HuH-7 (cell line): ENCODE measurements around the gene C2CD3.

Experiments
- DNase-seq: peaks from one replicate; pipeline ENCODE4 v3.0.0; 2011; ENCODE audit warnings: low spot score

Gene C2CD3

GRCh38 chr11:74018331-74019005 is 152.3 kb downstream of the C2CD3 start:
- DNase-seq: peak; percentile 69

- DNase-seq: no peak
These were observed 153.2 kb downstream of the C2CD3 start for GRCh38 chr11:74017631-74018030.

GRCh38 chr11:74015919-74016684 is 154.7 kb downstream of the C2CD3 start:
- no peak for DNase-seq

GRCh38 chr11:74014880-74015279 is 155.9 kb downstream of the C2CD3 start:
- no peak for DNase-seq

- no peak for DNase-seq
These were observed 157.7 kb downstream of the C2CD3 start for GRCh38 chr11:74013141-74013540.

- no peak for DNase-seq
These were observed 158.6 kb downstream of the C2CD3 start for GRCh38 chr11:74012074-74012809.

- DNase-seq: no peak
These were observed 159.3 kb downstream of the C2CD3 start for GRCh38 chr11:74011360-74012073.

GRCh38 chr11:74010306-74011300 is 160.2 kb downstream of the C2CD3 start:
- no peak for DNase-seq

GRCh38 chr11:74009675-74010305 is 161.0 kb downstream of the C2CD3 start:
- no peak for DNase-seq

- no peak for DNase-seq
These were observed 161.6 kb downstream of the C2CD3 start for GRCh38 chr11:74009230-74009547.

- DNase-seq: no peak
These were observed 162.2 kb downstream of the C2CD3 start, which contains the start of gene UCP3 for GRCh38 chr11:74008373-74009229. Gene UCP3, minus strand, starts transcription at chr11:74009085. Its CDS starts 2,043 bp downstream, at chr11:74007042.

- no peak for DNase-seq
These were observed 163.0 kb downstream of the C2CD3 start for GRCh38 chr11:74007691-74008372.

GRCh38 chr11:74006743-74007304 is 164.0 kb downstream of the C2CD3 start:
- no peak for DNase-seq

GRCh38 chr11:74005721-74006517 is 164.9 kb downstream of the C2CD3 start:
- DNase-seq: no peak

- DNase-seq: no peak
These were observed 165.8 kb downstream of the C2CD3 start for GRCh38 chr11:74004759-74005615.

GRCh38 chr11:74004046-74004695 is 166.6 kb downstream of the C2CD3 start:
- DNase-seq: no peak
